ENCODE data around the gene ZMIZ1.

Gene ZMIZ1

GRCh38 chr10:79079490-79080355, 11.0 kb downstream of the ZMIZ1 start:
- DNase-seq (ENCODE audit: low read depth in 2 of 2), result no peak

GRCh38 chr10:79081353-79082034, 12.7 kb downstream of the ZMIZ1 start:
- DNase-seq (ENCODE audit: low read depth in 2 of 2), result no peak

- no peak for DNase-seq (ENCODE audit: low read depth in 2 of 2)
These were observed 13.2 kb downstream of the ZMIZ1 start for GRCh38 chr10:79082035-79082373.

- DNase-seq (ENCODE audit: low read depth in 2 of 2), result no peak
These were observed 14.1 kb downstream of the ZMIZ1 start for GRCh38 chr10:79082631-79083596.

- no peak for DNase-seq (ENCODE audit: low read depth in 2 of 2)
These were observed 15.5 kb downstream of the ZMIZ1 start for GRCh38 chr10:79084012-79084971.

GRCh38 chr10:79084972-79085597, 16.3 kb downstream of the ZMIZ1 start:
- no peak for DNase-seq (ENCODE audit: low read depth in 2 of 2)

- DNase-seq (ENCODE audit: low read depth in 2 of 2), result no peak
These were observed 18.1 kb downstream of the ZMIZ1 start for GRCh38 chr10:79086822-79087221.

- DNase-seq (ENCODE audit: low read depth in 2 of 2), result no peak
These were observed 19.0 kb downstream of the ZMIZ1 start for GRCh38 chr10:79087721-79088120.

- DNase-seq (ENCODE audit: low read depth in 2 of 2), result no peak
These were observed 19.4 kb downstream of the ZMIZ1 start for GRCh38 chr10:79088176-79088575.

GRCh38 chr10:79088613-79089355, 20.0 kb downstream of the ZMIZ1 start:
- no peak for DNase-seq (ENCODE audit: low read depth in 2 of 2)

- DNase-seq (ENCODE audit: low read depth in 2 of 2), result no peak
These were observed 20.9 kb downstream of the ZMIZ1 start for GRCh38 chr10:79089632-79090031.

- no peak for DNase-seq (ENCODE audit: low read depth in 2 of 2)
These were observed 21.5 kb downstream of the ZMIZ1 start for GRCh38 chr10:79090134-79090803.

GRCh38 chr10:79092292-79092896, 23.6 kb downstream of the ZMIZ1 start:
- no peak for DNase-seq (ENCODE audit: low read depth in 2 of 2)

- DNase-seq (ENCODE audit: low read depth in 2 of 2), result no peak
These were observed 25.1 kb downstream of the ZMIZ1 start for GRCh38 chr10:79093658-79094411.

GRCh38 chr10:79094412-79095175, 25.8 kb downstream of the ZMIZ1 start:
- DNase-seq (ENCODE audit: low read depth in 2 of 2), result no peak

- DNase-seq (ENCODE audit: low read depth in 2 of 2), result no peak
These were observed 26.6 kb downstream of the ZMIZ1 start for GRCh38 chr10:79095316-79095715.

GRCh38 chr10:79096514-79096913, 27.7 kb downstream of the ZMIZ1 start:
- DNase-seq (ENCODE audit: low read depth in 2 of 2), result no peak

All from fibroblast of skin of left biceps (primary cell).